ENCODE results near the gene RGS10. TPM values are rescaled to one million over a fixed set of nuclear protein-coding genes. Genes with fewer than 3 reads are reported as not detected.

The RGS10 gene
- total RNA-seq, 1 experiment from 2014 or later = 10.6 TPM

DNA sequence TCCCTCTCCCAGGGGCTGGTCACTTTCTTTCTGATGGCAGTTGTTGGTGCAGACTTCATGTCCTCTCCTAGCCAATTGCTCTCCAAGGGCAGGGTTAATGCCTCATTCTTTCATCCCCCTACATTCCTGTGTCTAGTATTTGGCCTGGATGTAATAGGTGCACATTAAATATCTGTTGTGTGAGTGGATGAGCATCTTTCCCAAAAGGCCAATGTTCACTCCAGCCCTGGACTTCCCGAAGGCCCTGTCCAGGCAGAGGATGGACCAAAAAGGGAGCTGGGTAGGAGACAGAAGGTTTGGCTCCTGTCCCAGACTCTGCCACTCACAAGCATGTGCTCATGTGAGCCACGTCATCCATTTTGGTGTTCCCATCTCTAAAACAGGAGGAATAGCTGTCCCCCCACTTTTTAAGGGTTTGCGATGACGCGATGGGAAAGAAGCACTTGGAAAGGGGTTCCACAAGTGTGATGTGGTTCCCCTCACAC, 47.5 kb downstream of the RGS10 start:
- Histone ChIP-seq H2BK5ac (ENCODE audit: insufficient read length, low read length) (no peak overlapping the region), H3K4me2 (ENCODE audit: insufficient read depth, insufficient read length, low read length) (no peak overlapping the region), H3K4ac (ENCODE audit: low read depth, low read length) (no peak overlapping the region), H4K5ac (ENCODE audit: insufficient read length, low read depth, low read length) (no peak overlapping the region), H3K9ac (ENCODE audit: extremely low read depth, insufficient read length, low read length) (no peak overlapping the region), H4K20me1 (ENCODE audit: control insufficient read depth, insufficient read depth, insufficient read length) (no peaks in the 10 kb centered on the region), H3K27me3 (ENCODE audit: insufficient read depth, low read length) (no peaks in the 10 kb centered on the region), H3K56ac (ENCODE audit: insufficient read length, low read depth, low read length) (no peak overlapping the region), H3K27ac (ENCODE audit: insufficient read length, low read depth, low read length) (no peak overlapping the region), H2BK15ac (ENCODE audit: low read depth, low read length) (no peak overlapping the region), H3K4me1 (ENCODE audit: insufficient read depth, low read length) (no peaks in the 10 kb centered on the region), H3T11ph (ENCODE audit: low read length) (no peak overlapping the region), H4K8ac (replicated peaks; ENCODE audit: insufficient read length, low read depth, low read length) (no peak overlapping the region), H4K91ac (ENCODE audit: insufficient read length, low read depth, low read length) (no peak overlapping the region), H2AFZ (ENCODE audit: low read length) (no peak overlapping the region), H3K23ac (ENCODE audit: insufficient read length, low read depth, low read length) (no peak overlapping the region), H3K14ac (ENCODE audit: insufficient read depth, low read length) (no peak overlapping the region), H2AK5ac (ENCODE audit: insufficient read length, low read length) (no peak overlapping the region), H2BK20ac (ENCODE audit: low read depth, low read length, poor library complexity, severe bottlenecking) (no peak overlapping the region), H3K23me2 (ENCODE audit: insufficient read length, low read depth, low read length, poor library complexity, severe bottlenecking) (no peaks in the 10 kb centered on the region), H3K9me3 (ENCODE audit: control insufficient read depth, low read depth, low read length) (no peaks in the 10 kb centered on the region), H3K79me2 (ENCODE audit: insufficient read depth, low read length) (no peaks in the 10 kb centered on the region), H2BK12ac (ENCODE audit: insufficient read length, low read depth, low read length) (no peak overlapping the region), H3K79me1 (ENCODE audit: insufficient read depth, low read depth, low read length, poor library complexity, severe bottlenecking) (no peaks in the 10 kb centered on the region), H3K18ac (ENCODE audit: insufficient read length, low read depth, low read length) (no peak overlapping the region), H2BK120ac (ENCODE audit: low read depth, low read length, poor library complexity, severe bottlenecking) (no peak overlapping the region)
- no peaks in the 10 kb centered on the region; a peak in 2 of 5 replicates for H3K9me3 Mint-ChIP-seq
- no peak for DNase-seq
- TF ChIP-seq, protein P1, sequence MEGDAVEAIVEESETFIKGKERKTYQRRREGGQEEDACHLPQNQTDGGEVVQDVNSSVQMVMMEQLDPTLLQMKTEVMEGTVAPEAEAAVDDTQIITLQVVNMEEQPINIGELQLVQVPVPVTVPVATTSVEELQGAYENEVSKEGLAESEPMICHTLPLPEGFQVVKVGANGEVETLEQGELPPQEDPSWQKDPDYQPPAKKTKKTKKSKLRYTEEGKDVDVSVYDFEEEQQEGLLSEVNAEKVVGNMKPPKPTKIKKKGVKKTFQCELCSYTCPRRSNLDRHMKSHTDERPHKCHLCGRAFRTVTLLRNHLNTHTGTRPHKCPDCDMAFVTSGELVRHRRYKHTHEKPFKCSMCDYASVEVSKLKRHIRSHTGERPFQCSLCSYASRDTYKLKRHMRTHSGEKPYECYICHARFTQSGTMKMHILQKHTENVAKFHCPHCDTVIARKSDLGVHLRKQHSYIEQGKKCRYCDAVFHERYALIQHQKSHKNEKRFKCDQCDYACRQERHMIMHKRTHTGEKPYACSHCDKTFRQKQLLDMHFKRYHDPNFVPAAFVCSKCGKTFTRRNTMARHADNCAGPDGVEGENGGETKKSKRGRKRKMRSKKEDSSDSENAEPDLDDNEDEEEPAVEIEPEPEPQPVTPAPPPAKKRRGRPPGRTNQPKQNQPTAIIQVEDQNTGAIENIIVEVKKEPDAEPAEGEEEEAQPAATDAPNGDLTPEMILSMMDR (conservative IDR thresholded peaks at IDR 0.05) = no peak
- H3K27ac Mint-ChIP-seq = no peak overlapping the region
- H3K4me1 Mint-ChIP-seq = peaks cover 6 to 24% of the 10 kb centered on the region in 2 experiments
- no CpG with 5 or more reads among the region's 5 CpGs for WGBS (ENCODE audit: extremely low coverage, insufficient read length, low lambda C conversion rate)
- no peaks in the 10 kb centered on the region for H3K36me3 Mint-ChIP-seq (ENCODE audit: insufficient read depth in 1 of 3, low read depth in 3 of 3)
- H3K27me3 Mint-ChIP-seq (ENCODE audit: low read depth) = peaks cover 27% of the 10 kb centered on the region
- no peak overlapping the region for H3K4me3 Mint-ChIP-seq
